Activated T-cell treated with anti-CD3 and anti-CD28 coated beads, Interleukin-2, amount 50 U/mL, for 48 hours (primary cell): ENCODE results near the gene PRKCA.
A peak's percentile ranks its signal among the peaks of the same experiment; 100 is the strongest.

Experiments used
- DNase-seq, 2 experiments: peaks; one replicate each; pipeline ENCODE4 v3.0.0-alpha.2; 2020

The PRKCA gene

DNA sequence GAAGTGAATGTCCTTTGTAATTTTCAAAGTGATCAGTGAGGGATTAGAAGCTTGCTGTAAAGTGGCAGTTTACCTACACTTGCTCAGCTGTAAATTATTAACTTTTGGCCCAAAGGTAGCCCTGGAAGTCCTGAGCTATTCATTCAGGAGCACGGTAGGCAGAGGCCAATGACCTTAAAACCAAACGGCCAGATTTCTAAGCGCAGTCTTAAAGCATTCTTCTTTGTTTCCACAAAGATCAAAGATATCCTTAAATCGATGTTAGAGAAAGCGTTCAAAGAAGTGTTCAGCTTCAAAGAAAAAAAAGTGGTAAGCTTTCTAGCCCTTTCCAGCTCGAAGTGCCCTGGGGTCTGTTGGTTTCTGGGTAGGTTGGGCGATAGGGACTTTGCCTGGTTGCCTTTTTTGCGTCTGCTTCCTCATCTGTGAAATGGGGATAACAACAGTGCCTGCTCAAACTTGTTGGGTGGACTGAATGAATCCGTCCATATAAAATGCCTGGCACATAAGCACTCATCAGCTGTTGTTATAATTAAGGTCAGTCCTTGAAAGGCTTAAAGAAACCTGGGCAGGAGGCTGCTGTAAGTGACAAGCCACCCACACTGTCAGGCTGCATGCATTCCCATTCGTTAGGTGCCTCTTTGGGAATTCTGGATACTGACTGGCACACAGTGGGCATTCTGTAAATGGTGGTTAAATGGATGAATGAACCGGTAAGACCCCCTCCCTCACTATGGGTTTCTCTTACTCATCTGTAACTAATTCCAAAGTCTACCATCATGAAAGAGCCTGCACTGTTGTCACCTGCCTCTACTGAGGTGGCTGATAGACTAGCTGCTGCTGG lies 113.2 kb downstream of the PRKCA start:
- no peak for DNase-seq

GRCh38 chr17:66416207-66416940 lies 114.0 kb downstream of the PRKCA start:
- no peak for DNase-seq

DNA sequence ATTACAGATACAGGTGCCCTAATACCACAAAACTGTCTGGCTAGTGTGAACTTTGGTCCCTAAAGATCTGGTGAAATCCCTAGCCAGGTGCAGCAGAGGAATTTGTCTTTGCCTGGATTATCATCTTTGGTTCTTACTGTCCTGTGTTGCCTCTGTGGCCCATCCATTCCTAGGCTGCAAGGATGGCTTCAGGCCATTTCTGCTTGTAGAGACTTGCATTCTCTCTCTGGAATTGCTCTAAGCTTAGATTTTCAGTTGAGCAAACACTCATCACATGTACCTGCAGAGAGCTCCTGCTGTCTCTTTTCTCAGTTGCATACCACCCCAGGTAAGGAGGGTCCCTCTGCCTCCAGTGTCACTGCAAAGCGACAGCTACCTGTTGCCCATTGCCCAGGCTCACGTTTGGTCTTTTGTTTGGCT lies 114.9 kb downstream of the PRKCA start:
- no peak for DNase-seq

DNA sequence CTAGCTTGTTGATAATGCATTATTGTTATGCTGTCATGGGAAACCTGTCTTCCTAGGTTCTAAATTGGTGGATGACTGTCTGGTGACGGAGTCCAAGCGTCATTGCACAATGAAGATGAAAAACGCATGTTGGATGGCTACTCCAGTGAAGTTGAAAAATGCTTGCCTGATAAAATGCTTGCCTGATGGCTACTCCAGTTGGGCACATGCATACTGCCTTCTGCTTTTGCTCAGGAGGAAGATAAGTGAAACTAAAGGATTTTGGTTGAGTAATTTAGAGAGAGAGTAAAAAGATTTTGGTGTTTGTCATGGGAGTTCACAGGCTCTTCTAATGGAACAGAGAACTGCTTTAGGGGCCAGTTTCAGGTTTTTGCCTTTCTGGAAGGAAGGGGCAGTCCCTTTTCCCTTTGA lies 118.6 kb downstream of the PRKCA start:
- no peak for DNase-seq

GRCh38 chr17:66422186-66422585 lies 119.8 kb downstream of the PRKCA start:
- DNase-seq = no peak

GRCh38 chr17:66423056-66423955 lies 120.9 kb downstream of the PRKCA start:
- DNase-seq = no peak

DNA sequence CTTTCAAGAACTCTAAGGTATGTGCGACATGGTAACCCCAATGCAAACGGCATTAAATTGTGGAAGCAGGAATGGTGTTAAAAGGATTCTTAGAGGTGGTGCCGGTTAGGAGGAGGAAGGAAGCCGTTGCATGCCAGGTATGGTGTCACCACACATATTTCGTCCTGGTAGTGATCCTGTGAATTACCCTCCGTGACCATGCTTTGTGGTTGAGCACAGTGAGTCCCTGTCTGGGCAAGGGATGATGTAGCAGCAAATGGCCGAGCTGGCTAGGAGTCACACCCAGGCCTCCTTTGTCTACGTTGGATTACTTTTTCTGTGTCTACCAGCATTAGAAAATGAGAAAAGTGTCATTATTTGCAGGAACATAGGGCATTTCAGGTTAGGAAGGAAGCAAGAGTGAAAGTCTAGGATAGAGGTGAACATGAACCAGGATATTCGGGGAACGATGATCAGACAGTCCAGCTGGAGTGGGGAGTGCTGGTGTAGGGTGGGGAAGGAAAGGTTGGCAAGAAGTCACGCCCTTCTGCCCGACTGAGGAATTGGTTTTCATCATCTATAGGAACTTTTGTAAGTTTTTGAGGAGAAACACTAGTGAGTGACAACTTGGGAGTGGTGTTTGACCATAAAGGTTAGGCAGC lies 123.5 kb downstream of the PRKCA start:
- no peak for DNase-seq

- peak; percentile 43 to 56 for DNase-seq
Measured at GRCh38 chr17:66426397-66427033, 124.1 kb downstream of the PRKCA start.

DNA sequence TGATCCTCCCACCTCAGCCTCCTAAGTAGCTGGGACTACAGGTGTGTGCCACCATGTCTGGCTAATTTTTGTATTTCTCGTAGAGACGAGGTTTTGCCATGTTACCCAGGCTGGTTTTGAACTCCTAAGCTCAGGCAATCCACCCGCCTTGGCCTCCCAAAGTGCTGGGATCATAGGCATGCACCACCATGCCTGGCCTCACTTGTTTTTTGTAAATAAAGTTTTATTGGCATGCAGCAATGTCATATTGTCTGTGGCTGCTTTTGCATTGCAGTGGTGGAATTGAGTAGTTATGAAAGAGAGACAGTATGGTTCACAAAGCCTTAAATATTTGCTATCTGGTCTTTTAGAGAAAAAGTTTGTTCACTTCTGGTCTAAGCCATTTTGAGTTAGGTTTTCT lies 124.7 kb downstream of the PRKCA start:
- DNase-seq = no peak

DNA sequence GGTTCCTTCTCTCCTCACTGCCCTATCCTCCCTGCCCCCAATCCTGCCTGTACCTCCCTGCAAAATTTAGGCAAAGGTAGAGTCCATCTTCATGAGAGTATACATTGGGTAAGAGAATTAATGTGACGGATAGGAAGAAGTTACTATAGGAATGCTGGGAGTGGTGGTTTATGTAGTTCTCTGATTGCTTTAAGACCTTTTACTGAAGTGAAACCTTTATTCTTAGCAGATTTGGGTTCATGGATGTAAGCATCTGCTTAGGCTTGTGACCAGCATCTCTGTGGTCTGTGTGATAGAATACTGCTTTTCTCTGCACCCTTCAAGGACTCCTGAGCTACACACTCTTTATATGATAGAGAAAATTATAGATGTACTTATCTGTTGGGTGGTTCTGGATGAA lies 127.3 kb downstream of the PRKCA start:
- DNase-seq = no peak

- DNase-seq = no peak
Measured at GRCh38 chr17:66430846-66431795, 128.7 kb downstream of the PRKCA start.

DNA sequence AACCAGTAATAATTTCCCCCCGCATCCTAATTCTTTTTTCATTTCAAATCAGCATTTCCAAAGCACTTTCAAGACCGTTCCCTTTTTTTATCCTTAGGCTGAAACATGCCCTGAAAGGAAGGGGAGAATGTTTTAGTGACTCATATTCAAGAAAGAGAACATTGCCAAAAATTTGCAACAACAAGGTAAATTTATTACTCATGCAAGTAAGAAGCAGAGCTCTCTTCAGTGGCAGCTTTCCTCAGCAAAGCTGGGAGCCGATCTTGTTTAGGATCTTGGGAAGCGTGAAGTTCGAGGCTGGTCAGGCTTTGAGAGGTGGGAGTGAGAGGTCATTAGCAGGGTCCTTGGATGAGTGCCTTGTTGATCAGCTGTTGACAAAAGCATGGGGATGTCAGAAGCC lies 129.5 kb downstream of the PRKCA start:
- DNase-seq = no peak

- DNase-seq = no peak
Measured at GRCh38 chr17:66432411-66432957, 130.1 kb downstream of the PRKCA start.

GRCh38 chr17:66432996-66433551 lies 130.7 kb downstream of the PRKCA start:
- DNase-seq = no peak

DNA sequence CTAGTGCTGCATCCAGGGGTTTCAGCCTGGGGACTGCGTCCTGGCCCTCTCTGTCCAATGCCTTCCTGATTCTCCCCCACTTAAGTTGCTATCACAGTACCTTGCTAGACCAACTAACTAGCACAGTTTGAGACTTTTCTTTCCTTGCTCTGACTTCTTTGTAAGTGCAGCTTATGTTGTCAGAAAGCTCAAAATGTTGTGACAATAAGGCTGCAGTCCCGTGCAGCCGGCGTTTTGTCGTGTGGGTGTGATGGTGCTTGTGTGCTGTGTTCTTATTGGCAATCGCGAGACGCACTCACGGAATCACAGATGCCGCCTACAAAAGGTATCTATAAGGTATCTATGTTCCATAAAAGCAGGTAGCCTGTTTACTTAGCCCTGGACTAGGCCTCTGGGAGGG lies 132.8 kb downstream of the PRKCA start:
- no peak for DNase-seq

DNA sequence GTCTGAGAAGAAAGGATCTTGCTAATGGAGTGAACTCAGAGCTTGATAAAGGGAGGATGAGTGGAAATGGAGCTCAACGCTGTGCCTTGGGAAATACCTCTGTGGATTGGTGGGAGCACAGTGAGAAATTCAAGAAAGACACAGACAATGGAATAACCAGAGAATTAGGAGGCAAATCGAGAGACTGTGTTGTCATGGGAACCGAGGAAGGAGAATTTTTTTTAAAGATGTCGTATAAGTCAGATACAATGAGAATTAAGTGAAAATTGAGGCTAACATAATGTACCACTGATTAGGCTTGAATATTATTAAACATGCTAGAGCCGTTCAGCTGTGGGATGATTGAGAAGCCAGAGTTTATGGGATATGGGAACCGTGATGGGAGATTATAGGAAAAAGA lies 134.2 kb downstream of the PRKCA start:
- DNase-seq = no peak

DNA sequence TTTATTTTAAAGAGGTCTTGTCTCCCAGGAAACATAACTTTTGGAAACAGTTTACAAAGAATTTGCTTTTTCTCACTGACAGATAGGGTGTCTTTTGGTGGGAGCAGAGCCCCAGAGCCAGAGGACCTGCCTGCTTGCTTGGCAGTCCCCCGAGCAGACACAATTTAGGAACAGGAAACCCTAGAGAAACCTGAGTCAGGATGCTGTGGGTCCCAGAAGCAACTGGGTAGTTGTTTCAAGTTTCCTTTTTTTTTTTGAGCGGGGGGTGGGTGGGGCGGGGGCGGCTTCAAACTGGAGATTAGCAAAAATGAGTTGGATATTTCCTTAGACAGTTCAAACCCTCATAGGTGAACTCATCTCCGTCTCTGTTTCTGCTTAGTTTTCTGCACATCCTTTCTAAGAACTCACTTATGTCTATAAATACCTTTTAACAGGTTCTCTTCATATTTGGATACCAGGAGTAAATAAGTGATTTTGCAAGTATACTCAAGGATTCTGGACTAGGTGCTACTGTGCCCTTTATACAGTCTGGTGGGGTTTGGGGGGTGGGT lies 135.1 kb downstream of the PRKCA start:
- DNase-seq = peak in 1 of 2 experiments; percentile 32

- DNase-seq = no peak
Measured at GRCh38 chr17:66438101-66438500, 135.7 kb downstream of the PRKCA start.

GRCh38 chr17:66441101-66441661 lies 138.8 kb downstream of the PRKCA start:
- DNase-seq = no peak

DNA sequence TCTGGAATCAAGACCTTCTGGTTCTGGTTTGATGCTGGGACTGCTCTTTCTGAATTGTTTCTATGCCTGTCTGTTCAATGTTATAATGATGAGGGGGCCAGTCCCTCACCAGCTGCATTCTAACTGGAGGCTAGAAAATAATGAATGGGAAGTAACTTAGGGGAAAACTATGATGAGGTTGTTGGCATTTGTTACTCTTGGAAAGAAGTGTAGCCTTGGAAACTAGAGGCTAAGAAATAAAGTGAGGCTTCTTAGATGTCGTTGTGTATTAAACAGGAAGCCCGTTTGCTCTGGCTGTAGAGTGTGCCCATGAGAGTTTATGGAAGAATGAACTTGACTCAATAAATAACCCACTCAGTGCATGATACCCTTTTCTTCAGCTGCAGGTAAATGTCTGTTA lies 140.8 kb downstream of the PRKCA start:
- no peak for DNase-seq
